ENCODE results near the gene GNAI1. TPM values are rescaled to one million over a fixed set of nuclear protein-coding genes. Genes with fewer than 3 reads are reported as not detected.

GNAI1 gene
- total RNA-seq, 2 experiments from 2014 or later = not detected

GRCh38 chr7:80186721-80187120 lies 52.1 kb downstream of the GNAI1 start:
- ChIA-PET POLR2A (no interaction called here), CTCF (no interaction called here)
- Mint-ChIP-seq H3K4me1 (no peaks in the 10 kb centered on the region), H3K9me3 (peaks cover 15% of the 10 kb centered on the region), H3K36me3 (ENCODE audit: low read depth) (no peaks in the 10 kb centered on the region), H3K4me3 (no peak overlapping the region), H3K27me3 (no peaks in the 10 kb centered on the region), H3K27ac (no peak overlapping the region)
- no peak for DNase-seq

GRCh38 chr7:80187279-80187678 lies 52.6 kb downstream of the GNAI1 start:
- no peaks in the 10 kb centered on the region for H3K36me3 Mint-ChIP-seq (ENCODE audit: low read depth)
- ChIA-PET POLR2A (no interaction called here), CTCF (no interaction called here)
- no peak for DNase-seq
- H3K9me3 Mint-ChIP-seq = peaks cover 15% of the 10 kb centered on the region
- H3K27me3 Mint-ChIP-seq = no peaks in the 10 kb centered on the region
- H3K27ac Mint-ChIP-seq = no peak overlapping the region
- H3K4me1 Mint-ChIP-seq = no peaks in the 10 kb centered on the region
- H3K4me3 Mint-ChIP-seq = no peak overlapping the region

DNA sequence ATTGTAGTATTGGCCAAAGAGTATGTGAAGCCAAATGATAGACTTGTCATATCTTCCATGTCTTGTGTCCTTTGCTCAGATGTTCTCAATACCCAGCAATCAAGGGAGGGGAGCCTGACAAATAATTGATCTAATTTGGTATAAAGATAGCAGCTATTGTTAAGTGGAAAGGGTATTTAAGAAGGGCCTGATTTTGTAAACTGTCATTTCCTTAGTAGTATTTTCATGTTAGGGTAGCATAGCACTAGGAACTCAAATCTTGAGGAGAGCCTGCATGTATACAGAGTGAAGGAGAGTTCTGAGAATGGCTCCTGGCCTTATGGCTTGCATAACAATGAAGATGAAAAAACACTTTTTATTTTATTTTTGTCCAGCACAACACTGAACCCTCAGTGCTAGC lies 53.1 kb downstream of the GNAI1 start:
- Mint-ChIP-seq H3K27ac (no peak overlapping the region), H3K4me3 (no peak overlapping the region), H3K4me1 (no peaks in the 10 kb centered on the region), H3K36me3 (ENCODE audit: low read depth) (no peaks in the 10 kb centered on the region), H3K27me3 (no peaks in the 10 kb centered on the region), H3K9me3 (peaks cover 15% of the 10 kb centered on the region)
- DNase-seq = no peak
- ChIA-PET POLR2A (no interaction called here), CTCF (no interaction called here)

GRCh38 chr7:80189638-80190037 lies 55.0 kb downstream of the GNAI1 start:
- no peak overlapping the region for H3K27ac Mint-ChIP-seq
- POLR2A ChIA-PET = no interaction called here
- H3K36me3 Mint-ChIP-seq (ENCODE audit: low read depth) = no peaks in the 10 kb centered on the region
- no peaks in the 10 kb centered on the region for H3K27me3 Mint-ChIP-seq
- DNase-seq = no peak
- peaks cover 13% of the 10 kb centered on the region for H3K9me3 Mint-ChIP-seq
- H3K4me3 Mint-ChIP-seq = no peak overlapping the region
- H3K4me1 Mint-ChIP-seq = no peaks in the 10 kb centered on the region
- CTCF ChIA-PET = no interaction called here

GRCh38 chr7:80197627-80198026 lies 63.0 kb downstream of the GNAI1 start:
- no peaks in the 10 kb centered on the region for H3K4me1 Mint-ChIP-seq
- no peak for DNase-seq
- H3K27ac Mint-ChIP-seq = no peak overlapping the region
- POLR2A ChIA-PET = no interaction called here
- no peaks in the 10 kb centered on the region for H3K36me3 Mint-ChIP-seq (ENCODE audit: low read depth)
- no peaks in the 10 kb centered on the region for H3K27me3 Mint-ChIP-seq
- H3K9me3 Mint-ChIP-seq = peaks cover 2% of the 10 kb centered on the region
- H3K4me3 Mint-ChIP-seq = no peak overlapping the region
- CTCF ChIA-PET = no interaction called here

GRCh38 chr7:80199051-80199450 lies 64.4 kb downstream of the GNAI1 start:
- H3K9me3 Mint-ChIP-seq = peaks cover 2% of the 10 kb centered on the region
- no peaks in the 10 kb centered on the region for H3K36me3 Mint-ChIP-seq (ENCODE audit: low read depth)
- CTCF ChIA-PET = no interaction called here
- no peaks in the 10 kb centered on the region for H3K27me3 Mint-ChIP-seq
- no peak overlapping the region for H3K4me3 Mint-ChIP-seq
- no peak overlapping the region for H3K27ac Mint-ChIP-seq
- H3K4me1 Mint-ChIP-seq = no peaks in the 10 kb centered on the region
- no peak for DNase-seq
- POLR2A ChIA-PET = no interaction called here

DNA sequence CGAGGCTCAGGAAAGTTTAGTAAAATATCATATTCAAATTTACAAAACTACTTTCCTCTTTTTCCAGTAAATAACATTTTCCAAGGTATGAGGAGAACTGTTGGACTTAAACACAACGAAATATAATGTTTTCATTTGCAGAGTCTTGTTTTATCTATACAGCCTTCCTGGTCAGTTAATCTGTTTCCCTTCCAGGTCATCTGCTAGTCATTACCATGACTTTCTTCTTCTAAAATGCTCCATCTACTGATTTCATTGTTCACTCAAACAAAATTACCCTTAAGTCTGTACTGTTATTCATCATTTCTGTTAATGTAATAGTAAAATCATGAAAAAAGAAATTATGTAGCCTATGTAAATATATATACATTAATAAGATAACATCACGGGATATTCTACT lies 69.8 kb downstream of the GNAI1 start:
- no peak overlapping the region for H3K4me3 Mint-ChIP-seq
- DNase-seq = no peak
- no peaks in the 10 kb centered on the region for H3K4me1 Mint-ChIP-seq
- H3K27me3 Mint-ChIP-seq = no peaks in the 10 kb centered on the region
- no peak overlapping the region for H3K27ac Mint-ChIP-seq
- POLR2A ChIA-PET = no interaction called here
- no peaks in the 10 kb centered on the region for H3K36me3 Mint-ChIP-seq (ENCODE audit: low read depth)
- peaks cover 2% of the 10 kb centered on the region for H3K9me3 Mint-ChIP-seq
- CTCF ChIA-PET = no interaction called here

GRCh38 chr7:80204919-80205318 lies 70.3 kb downstream of the GNAI1 start:
- H3K4me3 Mint-ChIP-seq = no peak overlapping the region
- H3K36me3 Mint-ChIP-seq (ENCODE audit: low read depth) = no peaks in the 10 kb centered on the region
- H3K9me3 Mint-ChIP-seq = peaks cover 2% of the 10 kb centered on the region
- no peak overlapping the region for H3K27ac Mint-ChIP-seq
- ChIA-PET POLR2A (no interaction called here), CTCF (no interaction called here)
- H3K27me3 Mint-ChIP-seq = no peaks in the 10 kb centered on the region
- no peak for DNase-seq
- H3K4me1 Mint-ChIP-seq = no peaks in the 10 kb centered on the region

- no peak for DNase-seq
- POLR2A ChIA-PET = no interaction called here
- CTCF ChIA-PET = no interaction called here
- H3K4me3 Mint-ChIP-seq = no peak overlapping the region
- no peaks in the 10 kb centered on the region for H3K4me1 Mint-ChIP-seq
- no peaks in the 10 kb centered on the region for H3K27me3 Mint-ChIP-seq
- H3K27ac Mint-ChIP-seq = no peak overlapping the region
- peaks cover 2% of the 10 kb centered on the region for H3K9me3 Mint-ChIP-seq
- H3K36me3 Mint-ChIP-seq (ENCODE audit: low read depth) = no peaks in the 10 kb centered on the region
These were observed 72.1 kb downstream of the GNAI1 start for GRCh38 chr7:80206763-80207162.

DNA sequence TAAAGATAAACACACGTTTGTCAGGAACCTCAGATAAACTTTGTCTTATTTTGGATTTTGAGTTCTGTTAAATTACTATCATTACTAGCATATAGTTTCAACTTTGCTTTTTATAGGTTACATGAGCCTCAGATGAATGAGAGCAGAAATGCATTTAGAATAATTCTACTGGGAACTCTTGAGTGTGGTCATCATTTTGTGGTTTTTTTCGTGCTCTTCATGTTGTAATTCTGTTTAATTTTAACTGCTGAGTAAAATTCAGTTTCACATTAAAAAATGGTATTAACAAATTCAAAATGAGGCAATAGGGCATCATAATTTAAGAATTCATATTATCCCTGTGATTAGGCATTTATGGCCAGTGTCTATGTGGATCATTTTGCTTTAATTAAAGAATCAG lies 72.9 kb downstream of the GNAI1 start:
- DNase-seq = no peak
- Mint-ChIP-seq H3K27ac (no peak overlapping the region), H3K4me3 (no peak overlapping the region), H3K27me3 (no peaks in the 10 kb centered on the region), H3K9me3 (peaks cover 2% of the 10 kb centered on the region), H3K4me1 (no peaks in the 10 kb centered on the region), H3K36me3 (ENCODE audit: low read depth) (no peaks in the 10 kb centered on the region)
- ChIA-PET CTCF (no interaction called here), POLR2A (no interaction called here)

- no peaks in the 10 kb centered on the region for H3K4me1 Mint-ChIP-seq
- no peaks in the 10 kb centered on the region for H3K27me3 Mint-ChIP-seq
- CTCF ChIA-PET = no interaction called here
- no peak overlapping the region for H3K27ac Mint-ChIP-seq
- H3K4me3 Mint-ChIP-seq = no peak overlapping the region
- no peaks in the 10 kb centered on the region for H3K36me3 Mint-ChIP-seq (ENCODE audit: low read depth)
- no peak for DNase-seq
- H3K9me3 Mint-ChIP-seq = peaks cover 2% of the 10 kb centered on the region
- POLR2A ChIA-PET = no interaction called here
These were observed 74.1 kb downstream of the GNAI1 start for GRCh38 chr7:80208700-80209099.

- Mint-ChIP-seq H3K4me3 (no peak overlapping the region), H3K9me3 (peaks cover 2% of the 10 kb centered on the region), H3K36me3 (ENCODE audit: low read depth) (no peaks in the 10 kb centered on the region), H3K27ac (no peak overlapping the region), H3K4me1 (no peaks in the 10 kb centered on the region), H3K27me3 (no peaks in the 10 kb centered on the region)
- ChIA-PET CTCF (no interaction called here), POLR2A (no interaction called here)
- no peak for DNase-seq
These were observed 75.8 kb downstream of the GNAI1 start for GRCh38 chr7:80210400-80210799.

- peaks cover 2% of the 10 kb centered on the region for H3K9me3 Mint-ChIP-seq
- H3K4me3 Mint-ChIP-seq = no peak overlapping the region
- ChIA-PET CTCF (no interaction called here), POLR2A (no interaction called here)
- no peak overlapping the region for H3K27ac Mint-ChIP-seq
- H3K27me3 Mint-ChIP-seq = no peaks in the 10 kb centered on the region
- DNase-seq = no peak
- H3K36me3 Mint-ChIP-seq (ENCODE audit: low read depth) = no peaks in the 10 kb centered on the region
- H3K4me1 Mint-ChIP-seq = no peaks in the 10 kb centered on the region
These were observed 79.2 kb downstream of the GNAI1 start for GRCh38 chr7:80213814-80214213.

GRCh38 chr7:80215734-80216133 lies 81.1 kb downstream of the GNAI1 start:
- DNase-seq = no peak
- H3K4me3 Mint-ChIP-seq = no peak overlapping the region
- CTCF ChIA-PET = no interaction called here
- POLR2A ChIA-PET = no interaction called here
- no peaks in the 10 kb centered on the region for H3K36me3 Mint-ChIP-seq (ENCODE audit: low read depth)
- peaks cover 2% of the 10 kb centered on the region for H3K9me3 Mint-ChIP-seq
- no peaks in the 10 kb centered on the region for H3K4me1 Mint-ChIP-seq
- no peaks in the 10 kb centered on the region for H3K27me3 Mint-ChIP-seq
- no peak overlapping the region for H3K27ac Mint-ChIP-seq
